ENCODE measurements around the gene MAP1LC3B.
A peak's percentile ranks its signal among the peaks of the same experiment; 100 is the strongest.
"Not testable (repeated sequence)": the region's sequence is repeated elsewhere in the genome, so short reads cannot be mapped to it uniquely, and the experiment has no call there.

The MAP1LC3B gene

DNA sequence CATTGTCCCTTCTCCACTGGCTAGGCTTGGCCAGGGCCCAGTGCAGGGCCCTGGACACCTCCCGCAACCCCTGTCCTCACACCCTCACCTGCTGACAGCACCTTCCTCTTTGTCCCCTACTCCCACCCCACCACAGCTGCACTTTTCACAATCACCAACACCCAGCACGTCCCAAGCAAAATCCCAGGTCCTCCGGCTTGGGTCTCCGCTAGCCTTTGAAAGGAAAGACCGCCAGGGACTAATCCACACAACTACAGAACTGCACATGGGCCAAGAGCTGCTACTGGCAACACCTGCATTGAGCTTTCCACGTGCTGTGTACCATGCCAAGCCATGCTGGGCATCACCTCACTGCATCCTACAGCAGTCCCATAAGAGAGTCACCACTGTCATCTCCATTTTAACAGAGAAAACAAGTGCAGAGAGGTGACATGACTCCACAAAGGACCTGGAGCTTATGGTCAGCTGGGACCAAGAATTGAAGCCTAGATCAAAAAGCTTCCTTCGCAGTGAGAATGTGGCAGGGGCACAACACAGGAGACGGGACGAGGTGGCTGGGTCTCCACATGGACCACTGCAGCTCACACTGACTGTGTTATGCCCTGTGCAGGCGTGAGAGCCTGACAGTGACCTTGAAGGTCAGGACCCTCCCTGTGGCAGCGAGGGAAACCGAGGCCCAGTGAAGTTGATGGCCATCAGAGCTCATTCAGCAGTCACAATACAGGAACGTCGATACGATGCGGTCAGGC, 31.1 kb upstream of the MAP1LC3B start:
- DNase-seq: no peak

DNA sequence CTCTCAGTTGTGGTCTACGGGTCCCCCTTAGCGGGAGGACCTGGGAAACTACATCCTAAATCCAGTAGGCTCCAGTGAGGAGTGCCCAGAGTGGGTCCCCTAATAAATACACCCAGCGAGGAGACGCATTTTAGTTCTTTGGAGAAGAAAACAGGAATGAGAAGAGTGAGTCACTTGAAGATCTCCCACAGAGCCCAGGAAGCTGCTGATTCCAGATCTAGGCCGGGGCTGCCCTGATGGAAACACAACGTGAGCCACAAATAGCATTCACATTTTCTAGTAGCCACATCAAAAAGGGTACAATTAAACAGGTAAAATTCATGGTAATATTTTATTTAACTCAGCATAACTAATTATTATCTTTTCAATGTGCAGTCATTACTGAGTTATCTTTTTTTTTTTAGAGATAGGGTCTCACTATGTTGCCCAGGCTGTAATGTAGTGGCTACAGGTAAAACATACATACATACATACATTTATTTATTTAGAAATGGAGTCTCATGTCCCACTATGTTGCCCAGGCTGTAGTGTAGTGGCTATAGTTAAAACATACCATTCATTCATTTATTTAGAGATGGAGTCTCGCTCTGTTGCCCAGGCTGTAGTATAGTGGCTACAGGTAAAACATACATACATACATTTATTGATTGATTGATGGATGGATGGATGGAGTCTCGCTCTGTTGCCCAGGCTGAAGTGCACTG, 30.1 kb upstream of the MAP1LC3B start:
- DNase-seq: no peak

DNA sequence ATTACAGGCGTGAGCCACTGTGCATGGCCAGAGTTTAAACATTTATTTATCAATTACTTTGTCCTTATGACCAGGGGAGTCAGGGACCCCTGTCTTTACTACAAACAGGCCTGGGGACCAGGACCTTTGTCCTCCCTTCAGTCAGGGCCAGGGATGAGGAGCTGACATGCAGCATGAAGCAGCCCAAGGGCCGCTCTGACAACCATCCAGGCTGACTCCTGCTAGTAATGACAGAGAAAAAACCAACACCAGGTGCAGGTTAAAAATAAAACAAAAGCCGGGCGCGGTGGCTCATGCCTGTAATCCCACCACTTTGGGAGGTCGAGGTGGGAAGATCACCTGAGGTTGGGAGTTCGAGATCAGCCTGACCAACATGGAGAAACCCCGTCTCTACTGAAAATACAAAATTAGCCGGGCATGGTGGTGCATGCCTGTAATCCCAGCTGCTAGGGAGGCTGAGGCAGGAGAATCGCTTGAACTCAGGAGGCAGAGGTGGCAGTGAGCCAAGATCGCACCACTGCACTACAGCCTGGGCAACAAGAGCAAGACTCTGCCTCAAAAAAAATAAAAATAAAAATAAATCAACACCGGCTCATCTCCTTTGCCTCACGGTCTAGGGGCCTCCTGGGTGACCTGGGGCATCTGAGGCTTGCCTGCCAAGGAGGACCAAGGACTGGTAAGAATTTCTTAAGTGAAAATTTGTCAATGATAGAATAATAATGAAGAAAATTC, 29.1 kb upstream of the MAP1LC3B start:
- DNase-seq: not testable (repeated sequence)

DNA sequence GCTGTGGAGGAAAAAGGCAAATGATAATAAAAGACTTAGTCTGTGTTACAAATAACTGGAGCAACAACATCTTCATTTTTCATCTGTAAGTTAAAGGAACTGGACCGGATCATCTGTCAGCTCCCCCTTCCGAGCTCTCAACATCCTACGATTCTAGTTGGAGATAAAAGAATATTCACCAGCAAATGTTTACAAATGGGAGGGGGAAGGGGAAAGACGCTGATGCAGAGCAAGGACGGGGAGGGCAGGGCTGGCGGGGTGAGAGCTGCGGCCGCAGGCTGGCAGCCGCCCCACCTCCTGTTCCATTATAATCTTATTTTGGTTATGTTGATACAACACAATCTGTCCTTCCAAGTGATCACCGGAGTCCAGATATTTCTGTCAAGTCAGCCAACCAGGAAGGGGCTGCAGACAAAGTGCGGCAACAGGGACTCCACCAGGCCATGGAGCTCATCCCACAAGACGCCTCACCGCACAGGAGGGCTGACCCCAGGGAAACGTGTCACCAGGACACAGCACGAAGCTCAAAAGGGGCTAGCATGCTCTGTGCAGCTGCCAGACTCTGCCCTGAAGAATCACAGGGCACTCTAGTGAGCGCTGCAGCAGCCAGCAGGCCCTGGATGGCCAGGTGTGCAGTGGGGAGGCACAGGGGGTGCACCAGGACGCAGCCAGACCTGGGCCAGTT, 28.2 kb upstream of the MAP1LC3B start:
- peak in 1 of 56 donors; percentile 31 for DNase-seq

DNA sequence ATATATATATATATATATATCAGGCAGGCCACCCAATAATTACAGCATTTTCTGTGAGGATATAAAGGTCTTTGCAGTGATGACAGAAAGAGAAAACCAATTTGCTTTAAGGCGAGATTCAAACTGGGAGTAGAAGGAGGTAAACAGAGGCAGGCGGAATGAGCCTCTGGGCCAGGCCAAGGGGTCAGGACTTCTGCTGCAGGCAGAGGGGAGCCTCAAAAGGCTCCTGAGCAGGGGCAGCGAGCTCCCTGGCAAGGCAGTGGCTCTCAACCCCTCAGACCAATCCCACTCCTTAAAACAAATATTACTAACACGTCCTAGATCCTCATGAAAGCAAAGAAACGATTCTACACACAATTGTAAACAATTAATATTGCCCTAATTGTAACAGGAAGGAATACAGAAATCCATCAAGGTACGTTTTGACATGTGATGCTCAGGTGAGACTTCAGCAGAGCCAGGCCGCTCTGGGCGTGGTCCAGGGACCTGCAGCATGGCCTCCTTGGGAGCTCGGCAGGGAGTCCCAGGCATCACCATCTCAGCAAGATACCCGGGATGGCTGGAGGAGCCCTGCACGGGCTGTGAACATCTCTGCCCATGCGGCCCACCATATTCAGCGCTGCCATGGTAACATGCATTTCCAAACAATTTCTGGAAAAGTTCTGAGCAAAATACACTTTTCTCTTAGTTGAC, 27.0 kb upstream of the MAP1LC3B start:
- DNase-seq: no peak

DNA sequence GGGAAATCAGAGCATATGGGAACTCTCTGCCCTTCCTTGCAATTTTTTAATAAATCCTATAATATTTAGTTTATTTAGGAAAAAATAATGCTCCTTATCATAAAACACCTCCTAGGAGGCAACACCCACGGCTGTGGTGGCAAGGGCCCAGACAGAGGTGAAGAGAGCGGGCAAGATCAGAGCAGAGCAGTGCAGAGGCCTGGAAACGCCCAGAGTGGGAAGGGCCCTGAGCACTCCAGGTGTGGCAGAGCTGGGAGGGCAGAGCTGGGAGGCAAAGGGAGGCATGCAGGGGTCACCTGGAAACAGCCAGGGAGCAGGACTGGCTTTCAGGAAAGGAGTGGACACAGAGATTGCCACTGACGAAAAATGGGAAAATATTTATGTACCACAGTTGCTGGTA, 25.8 kb upstream of the MAP1LC3B start:
- DNase-seq: no peak

DNA sequence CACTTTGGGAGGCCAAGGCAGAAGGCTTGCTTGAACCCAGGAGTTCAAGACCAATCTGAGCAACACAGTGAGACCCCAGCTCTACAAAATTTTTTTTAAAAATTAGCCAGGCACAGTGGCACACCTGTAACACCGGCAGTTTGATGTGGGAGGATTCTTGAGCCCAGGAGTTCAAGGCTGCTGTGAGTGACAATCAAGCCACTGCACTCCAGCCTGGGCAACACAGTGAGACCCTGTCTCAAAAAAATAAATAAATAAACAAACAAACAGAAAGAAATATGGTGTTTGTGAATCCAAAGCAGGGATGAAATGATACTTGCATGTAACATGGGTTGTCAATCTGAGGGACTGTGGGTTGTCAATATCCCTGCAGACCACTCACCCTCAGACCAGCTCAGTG, 25.2 kb upstream of the MAP1LC3B start:
- DNase-seq: no peak

DNA sequence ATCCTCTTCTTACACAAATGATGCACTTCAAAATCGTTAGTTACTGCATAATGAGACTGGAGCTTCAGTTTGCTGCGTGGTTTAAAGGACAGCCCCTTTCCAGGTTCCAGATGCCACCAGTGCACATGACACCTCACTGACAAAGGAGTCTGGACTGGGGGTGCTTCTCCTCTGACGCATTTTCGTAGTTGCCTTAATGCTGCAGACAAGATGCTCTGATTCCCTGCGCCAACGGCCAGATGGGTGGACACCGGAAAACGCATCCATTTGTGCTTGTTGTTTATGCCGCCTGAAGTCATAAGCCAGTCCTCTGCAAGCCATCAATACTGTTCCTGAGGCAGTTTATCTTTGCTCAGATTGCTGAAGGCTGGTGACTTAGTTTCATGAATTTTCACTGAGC, 24.6 kb upstream of the MAP1LC3B start:
- DNase-seq: no peak

DNA sequence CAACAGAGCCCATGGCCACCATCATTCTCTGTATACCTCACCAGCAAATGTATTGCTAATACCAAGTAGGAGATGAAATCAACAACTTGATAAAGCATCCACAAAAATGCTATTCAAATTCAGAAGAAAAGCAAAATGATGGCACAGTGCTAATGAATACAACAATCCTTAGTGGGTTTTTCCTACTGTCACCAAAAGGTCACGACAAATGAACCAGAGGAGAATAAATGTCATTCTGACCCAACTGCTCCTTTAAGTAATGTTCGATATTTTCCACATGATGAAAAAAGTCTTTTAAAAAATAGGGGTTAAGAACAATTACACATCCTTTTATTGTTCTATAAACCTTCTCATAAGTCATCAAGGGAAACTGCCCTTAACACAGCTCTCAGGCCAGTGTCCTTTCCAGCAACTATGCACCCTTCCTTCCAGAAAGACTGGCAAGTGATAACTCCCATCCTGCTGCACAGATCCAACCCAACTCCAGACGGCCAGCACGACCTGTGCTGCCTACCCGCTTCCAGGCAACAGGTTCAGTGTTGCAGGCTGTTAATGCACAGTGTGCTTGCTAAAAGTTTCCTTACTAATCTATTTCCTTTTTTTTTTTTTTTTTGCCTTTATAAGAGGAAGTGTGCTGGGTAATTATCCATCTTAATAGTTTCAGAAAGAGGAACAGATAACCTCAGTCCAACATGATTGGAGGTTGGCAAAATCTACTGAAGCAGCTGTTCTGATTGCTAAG, 23.9 kb upstream of the MAP1LC3B start:
- DNase-seq: no peak

DNA sequence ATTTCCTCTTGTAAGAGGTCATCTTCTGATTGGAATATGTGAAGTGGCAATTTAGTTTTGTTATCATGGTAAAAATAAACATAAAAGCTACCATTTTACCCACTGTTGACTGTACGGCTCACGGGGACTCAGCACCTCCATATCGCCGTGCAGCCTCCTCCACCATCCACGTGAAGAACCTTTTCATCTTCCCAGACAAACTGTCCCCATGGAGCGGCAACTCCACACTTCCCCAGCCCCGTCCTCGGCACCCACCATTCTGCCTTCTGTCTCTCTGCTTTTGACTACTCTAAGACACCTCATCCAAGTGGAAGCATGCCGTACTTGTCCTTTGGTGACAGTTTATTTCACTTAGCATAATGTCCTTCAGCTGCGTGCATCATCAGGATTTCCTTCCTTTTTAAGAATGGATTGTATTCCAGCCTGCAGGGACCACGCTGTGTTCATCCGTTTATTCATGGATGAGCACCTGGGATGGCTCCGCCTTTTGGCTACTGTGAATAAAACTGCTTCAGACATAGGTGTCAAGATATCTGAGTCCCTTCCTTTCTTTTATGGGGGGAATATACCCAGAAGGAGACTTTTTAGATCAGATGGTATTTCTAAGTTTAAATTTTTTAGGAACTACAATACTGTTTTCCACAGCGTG, 22.9 kb upstream of the MAP1LC3B start:
- DNase-seq: no peak

DNA sequence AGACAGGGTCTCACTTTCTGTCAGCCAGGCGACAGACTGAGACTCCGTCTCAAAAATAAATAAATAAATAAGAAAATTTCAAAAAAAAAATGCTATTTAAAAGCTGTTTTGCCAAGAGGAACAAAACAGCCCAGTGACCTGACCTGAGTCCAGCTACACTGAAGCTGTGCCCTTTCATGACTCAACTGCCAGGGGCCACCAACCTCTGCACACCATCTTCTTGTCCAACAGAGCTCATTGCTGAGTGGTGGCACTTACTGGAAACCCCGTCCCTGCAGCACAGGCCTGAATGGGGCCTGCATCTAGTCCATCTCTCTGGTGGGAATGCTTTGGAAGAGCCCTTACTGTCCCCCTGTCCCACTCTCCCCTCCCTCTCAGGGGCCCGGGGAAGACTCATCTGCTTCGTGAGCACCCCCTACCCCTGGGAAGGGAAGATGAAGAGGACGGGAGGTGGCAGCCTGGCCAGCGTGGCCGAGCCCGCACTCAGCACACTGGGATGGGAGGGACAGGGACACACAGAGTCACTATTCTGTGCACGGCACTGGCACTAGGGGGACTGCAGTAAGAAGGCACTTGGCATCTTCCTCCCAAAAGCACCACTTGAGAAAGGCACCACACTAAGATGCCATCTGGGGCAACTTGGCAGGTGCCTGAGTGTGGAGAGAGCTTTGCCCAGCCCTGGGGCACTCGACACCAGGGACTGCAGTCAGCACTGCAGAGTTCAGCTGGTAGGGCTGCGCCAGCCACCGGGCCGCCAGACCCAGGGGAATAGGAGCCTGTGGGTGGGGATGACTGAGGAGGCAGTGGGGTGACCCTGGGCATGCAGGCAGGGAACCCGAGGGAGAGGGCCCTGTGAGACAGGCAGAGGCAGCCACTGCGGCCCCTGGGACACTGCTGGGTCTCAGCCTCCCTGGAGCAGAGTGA, 22.1 kb upstream of the MAP1LC3B start:
- DNase-seq: peak in 2 of 56 donors; percentile 17 to 22

DNA sequence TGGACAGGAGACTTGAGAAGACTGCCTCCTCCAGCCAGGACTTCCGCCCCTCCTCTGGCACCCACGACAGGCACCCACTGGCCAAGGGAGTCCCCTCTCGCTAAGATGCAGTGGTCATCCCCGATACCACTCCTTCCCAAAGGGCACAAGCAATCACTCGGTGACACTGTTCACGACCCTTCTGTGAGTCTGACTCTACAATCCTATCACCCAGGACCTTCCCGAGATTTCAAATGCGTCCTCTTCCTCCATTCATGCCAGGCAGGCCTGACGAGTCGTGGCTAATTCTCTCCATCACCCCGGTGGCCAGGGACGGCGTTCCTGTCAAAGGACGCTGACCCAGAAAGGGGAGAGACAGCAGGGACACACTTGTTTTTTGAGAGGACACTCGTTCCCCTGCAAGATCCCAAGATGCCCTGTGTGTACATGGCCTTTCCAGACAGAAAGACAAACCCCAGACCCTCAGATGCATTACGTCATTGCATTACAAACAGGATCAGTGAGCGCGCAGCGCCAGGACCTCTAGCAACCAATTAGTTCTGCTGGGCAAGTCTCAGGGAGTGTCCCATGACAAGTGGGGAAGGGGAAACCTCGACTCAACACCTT, 20.8 kb upstream of the MAP1LC3B start:
- no peak for DNase-seq

DNA sequence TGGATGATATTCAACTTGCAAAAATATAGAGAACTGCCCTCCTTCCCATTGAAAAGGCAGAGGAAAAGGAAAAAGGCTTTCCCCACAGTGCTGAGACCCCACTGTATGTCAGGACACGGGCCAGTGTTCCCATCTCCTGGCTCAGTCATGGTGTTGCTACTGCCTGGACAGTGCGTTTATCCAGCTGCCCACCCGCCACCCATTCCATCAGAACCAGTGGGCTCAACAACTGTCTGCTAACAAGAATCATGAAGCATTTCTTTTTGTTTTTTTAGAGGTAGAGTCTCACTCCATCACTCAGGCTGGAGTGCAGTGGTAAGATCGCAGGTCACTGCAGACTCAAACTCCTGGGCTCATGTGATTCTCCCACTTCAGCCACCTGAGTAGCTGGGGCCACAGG, 19.8 kb upstream of the MAP1LC3B start:
- no peak for DNase-seq

DNA sequence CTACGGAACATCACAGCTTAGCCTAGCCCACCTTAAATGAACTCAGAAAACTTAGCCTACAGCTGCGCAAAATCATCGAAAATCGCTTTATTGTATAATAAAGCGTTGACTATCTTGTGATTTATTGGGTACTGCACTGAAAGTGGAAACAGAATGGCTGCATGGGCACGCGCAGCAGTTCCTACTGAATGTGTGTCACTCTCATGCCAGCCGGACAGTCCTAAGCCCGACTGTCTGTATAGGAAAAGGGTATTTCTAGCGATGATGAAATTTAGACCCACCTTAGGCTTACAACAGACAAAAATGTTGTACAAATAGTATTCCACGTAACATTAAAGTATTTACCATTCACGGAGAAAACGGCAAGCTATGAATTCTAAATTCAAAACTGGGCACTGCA, 17.8 kb upstream of the MAP1LC3B start:
- DNase-seq: no peak

DNA sequence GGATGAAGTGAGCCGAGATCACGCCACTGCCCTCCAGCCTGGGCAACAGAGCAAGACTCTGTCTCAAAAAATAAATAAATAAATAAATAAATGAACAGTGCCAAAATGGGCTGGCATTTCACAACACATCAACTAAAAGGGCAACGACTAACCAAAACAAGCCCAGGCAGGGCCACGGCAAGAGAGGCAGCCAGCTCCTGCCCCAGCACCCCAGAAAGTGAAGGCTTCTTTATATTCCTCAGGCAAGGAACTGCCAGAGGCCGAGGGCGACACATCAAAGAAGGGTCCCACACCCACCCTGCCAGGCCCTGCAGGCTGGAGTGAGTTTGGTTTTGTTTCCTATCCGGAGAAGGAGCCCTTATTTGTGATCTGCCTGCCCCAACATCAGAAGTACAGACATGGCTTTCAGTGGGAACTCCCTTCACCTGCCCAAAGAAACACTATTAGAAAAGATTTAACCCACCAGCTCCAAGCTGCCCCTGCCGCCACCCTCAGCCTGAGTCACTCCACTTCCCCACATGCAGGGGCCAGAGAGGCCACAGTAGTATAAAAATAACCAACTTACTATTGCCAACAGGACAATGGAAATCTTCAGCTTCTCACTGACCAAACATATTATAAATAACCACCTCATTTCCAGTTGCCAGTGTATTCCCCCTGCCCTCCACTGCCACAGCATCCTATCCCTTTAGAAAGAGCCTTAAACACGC, 16.6 kb upstream of the MAP1LC3B start:
- DNase-seq: no peak

DNA sequence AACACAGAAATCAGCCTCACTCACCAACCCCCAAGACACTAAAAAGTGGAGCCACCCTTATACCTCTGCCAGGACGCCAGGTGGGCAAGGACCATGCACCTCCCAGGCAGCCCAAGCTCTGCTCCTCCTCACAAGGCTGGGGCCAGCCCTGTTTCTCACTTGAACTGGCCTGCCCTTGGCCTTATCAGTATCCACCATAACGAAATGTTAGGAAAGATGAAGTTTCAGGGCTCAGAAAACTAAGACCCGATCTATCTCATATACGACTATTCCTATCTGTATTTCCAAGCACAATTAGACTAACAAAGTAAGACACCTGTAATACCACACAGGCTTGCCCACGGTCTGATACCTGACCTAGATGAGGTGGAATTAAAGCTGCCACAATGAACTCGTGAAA, 15.5 kb upstream of the MAP1LC3B start:
- no peak for DNase-seq

DNA sequence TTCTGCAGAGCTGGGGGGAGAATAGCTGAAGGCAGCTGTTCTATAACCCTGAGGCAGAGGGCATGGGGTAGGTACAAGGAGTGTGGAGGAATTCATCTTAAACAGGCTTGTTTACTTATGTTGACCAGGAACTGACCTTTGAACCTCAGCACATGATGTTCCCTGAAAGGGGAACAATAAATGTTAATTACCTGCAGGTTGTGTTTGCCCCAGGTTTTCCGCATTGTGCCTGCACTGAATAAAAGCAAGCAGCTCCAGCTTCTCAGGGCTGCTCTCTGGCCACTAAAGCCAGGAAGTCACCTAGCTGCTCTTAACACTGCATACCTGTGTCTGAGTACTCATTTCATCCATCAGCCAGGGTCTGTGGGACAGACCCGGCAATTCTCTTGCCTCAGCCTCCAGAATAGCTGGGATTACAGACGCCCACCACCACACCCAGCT, 12.8 kb upstream of the MAP1LC3B start:
- DNase-seq: not testable (repeated sequence)

DNA sequence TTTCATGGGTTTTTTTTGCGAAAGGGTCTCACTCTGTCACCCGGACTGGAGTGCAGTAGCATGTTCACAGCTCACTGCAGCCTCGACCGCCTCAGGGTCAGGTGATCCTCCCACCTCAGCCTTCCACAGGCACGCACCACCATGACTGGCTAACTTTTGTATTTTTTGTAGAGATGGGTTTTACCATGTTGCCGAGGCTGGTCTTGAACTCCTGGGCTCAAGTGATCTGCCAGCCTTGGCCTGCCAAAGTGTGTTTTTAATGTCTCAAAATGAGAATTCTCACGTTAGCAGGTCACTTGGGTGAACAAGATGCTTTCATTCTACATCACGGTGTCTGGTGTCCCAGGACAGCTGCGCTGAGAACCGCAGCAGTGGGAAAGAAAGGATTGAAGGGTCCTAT, 11.7 kb upstream of the MAP1LC3B start:
- DNase-seq: no peak
